ENCODE results near the gene AAMDC.

GRCh38 chr11:77778118-77778517 is 42.8 kb upstream of the AAMDC start:
- TF ChIP-seq POLR2A (IDR thresholded peaks at IDR 0.05), result no peak
- TF ChIP-seq CTCF (IDR thresholded peaks at IDR 0.05), result no peak

Measured in uterus (tissue), 2 donors.